ENCODE measurements around the gene HTR3D. TPM values are rescaled to one million over a fixed set of nuclear protein-coding genes. Genes with fewer than 3 reads are reported as not detected.

Gene HTR3D
- polyA plus RNA-seq, 1 of the 3 experiments (the other 2 are of a cell fraction), result not detected

DNA sequence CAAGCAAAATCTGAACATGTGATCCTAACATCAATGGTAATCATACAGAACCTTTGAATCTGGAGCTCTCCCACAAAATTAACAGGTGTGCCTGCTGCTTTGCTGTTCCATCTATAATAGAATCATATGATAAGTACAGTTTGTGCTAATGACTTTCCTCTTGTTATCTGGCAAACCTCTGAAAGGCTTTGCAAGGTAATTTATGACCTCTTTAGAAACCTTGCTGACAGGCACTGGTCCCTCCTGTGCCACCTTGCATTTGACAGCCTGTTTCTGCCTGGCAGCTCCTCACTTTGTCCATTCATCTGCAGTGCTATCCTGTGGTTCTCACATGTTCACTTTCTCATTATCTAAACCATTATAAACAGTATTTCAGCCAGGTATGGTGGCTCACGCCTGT, 11.1 kb downstream of the HTR3D start:
- Histone ChIP-seq H4K20me1 (ENCODE audit: insufficient read depth) (no peaks in the 10 kb centered on the region), H3K9me3 (no peaks in the 10 kb centered on the region), H3K79me2 (ENCODE audit: insufficient read depth) (no peaks in the 10 kb centered on the region), H2AFZ (ENCODE audit: low read depth) (no peak overlapping the region), H3K27me3 (ENCODE audit: insufficient read depth) (no peaks in the 10 kb centered on the region), H3K36me3 (replicated peaks in 1 of 2; ENCODE audit: control insufficient read depth in 1 of 2, insufficient read depth in 2 of 2, low read length in 1 of 2) (no peaks in the 10 kb centered on the region), H3K4me1 (ENCODE audit: control insufficient read depth in 1 of 2, insufficient read depth in 2 of 2, low read depth in 1 of 2, low read length in 1 of 2) (peaks cover 0 to 2% of the 10 kb centered on the region in 2 experiments; a peak in 2 of 4 replicates), H3K9ac (no peak overlapping the region), H3K4me2 (no peak overlapping the region), H3K4me3 (ENCODE audit: low read depth in 2 of 2, low read length in 1 of 2) (no peak overlapping the region), H3K27ac (ENCODE audit: low read depth in 2 of 2, low read length in 1 of 2) (no peak overlapping the region), H3F3A (replicated peaks; ENCODE audit: insufficient read depth) (no peaks in the 10 kb centered on the region), H3K9me2 (no peaks in the 10 kb centered on the region)
- POLR2A ChIA-PET, result no interaction called here
- DNase-seq, result no peak
- TF ChIP-seq EP300 (IDR thresholded peaks at IDR 0.05; ENCODE audit: borderline replicate concordance in 1 of 2, low read depth in 1 of 2, low read length in 1 of 2) (0 out of 4 replicates have a peak, but pooled peaks of 1 of the 2 experiments have one; percentile 44), GABPA (IDR thresholded peaks at IDR 0.05; ENCODE audit: low read depth) (no peak), TAF1 (IDR thresholded peaks at IDR 0.05; ENCODE audit: borderline replicate concordance, low read depth, low read length) (no peak), EZH2phosphoT487 (IDR thresholded peaks at IDR 0.05; ENCODE audit: borderline replicate concordance, low read depth) (no peak), FOXJ3 (CRISPR knock-in tag; IDR thresholded peaks at IDR 0.05) (no peak), RCOR1 (IDR thresholded peaks at IDR 0.05; ENCODE audit: low read length) (no peak), YY1 (IDR thresholded peaks at IDR 0.05; ENCODE audit: low read depth) (no peak), MXI1 (IDR thresholded peaks at IDR 0.05; ENCODE audit: low read depth, low read length) (no peak), NFIC (IDR thresholded peaks at IDR 0.05; ENCODE audit: borderline replicate concordance) (no peak), POLR2AphosphoS5 (IDR thresholded peaks at IDR 0.05; ENCODE audit: low read depth, low read length) (no peak), RAD21 (IDR thresholded peaks at IDR 0.05; ENCODE audit: low read length) (no peak), GATA2 (CRISPR knock-in tag; IDR thresholded peaks at IDR 0.05) (peak; percentile 54), NRF1 (IDR thresholded peaks at IDR 0.05; ENCODE audit: low read depth, low read length) (no peak)
- TF ChIP-seq, protein P1, sequence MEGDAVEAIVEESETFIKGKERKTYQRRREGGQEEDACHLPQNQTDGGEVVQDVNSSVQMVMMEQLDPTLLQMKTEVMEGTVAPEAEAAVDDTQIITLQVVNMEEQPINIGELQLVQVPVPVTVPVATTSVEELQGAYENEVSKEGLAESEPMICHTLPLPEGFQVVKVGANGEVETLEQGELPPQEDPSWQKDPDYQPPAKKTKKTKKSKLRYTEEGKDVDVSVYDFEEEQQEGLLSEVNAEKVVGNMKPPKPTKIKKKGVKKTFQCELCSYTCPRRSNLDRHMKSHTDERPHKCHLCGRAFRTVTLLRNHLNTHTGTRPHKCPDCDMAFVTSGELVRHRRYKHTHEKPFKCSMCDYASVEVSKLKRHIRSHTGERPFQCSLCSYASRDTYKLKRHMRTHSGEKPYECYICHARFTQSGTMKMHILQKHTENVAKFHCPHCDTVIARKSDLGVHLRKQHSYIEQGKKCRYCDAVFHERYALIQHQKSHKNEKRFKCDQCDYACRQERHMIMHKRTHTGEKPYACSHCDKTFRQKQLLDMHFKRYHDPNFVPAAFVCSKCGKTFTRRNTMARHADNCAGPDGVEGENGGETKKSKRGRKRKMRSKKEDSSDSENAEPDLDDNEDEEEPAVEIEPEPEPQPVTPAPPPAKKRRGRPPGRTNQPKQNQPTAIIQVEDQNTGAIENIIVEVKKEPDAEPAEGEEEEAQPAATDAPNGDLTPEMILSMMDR (IDR thresholded peaks at IDR 0.05), result no peak
- TF ChIP-seq, protein P2, sequence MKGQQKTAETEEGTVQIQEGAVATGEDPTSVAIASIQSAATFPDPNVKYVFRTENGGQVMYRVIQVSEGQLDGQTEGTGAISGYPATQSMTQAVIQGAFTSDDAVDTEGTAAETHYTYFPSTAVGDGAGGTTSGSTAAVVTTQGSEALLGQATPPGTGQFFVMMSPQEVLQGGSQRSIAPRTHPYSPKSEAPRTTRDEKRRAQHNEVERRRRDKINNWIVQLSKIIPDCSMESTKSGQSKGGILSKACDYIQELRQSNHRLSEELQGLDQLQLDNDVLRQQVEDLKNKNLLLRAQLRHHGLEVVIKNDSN (IDR thresholded peaks at IDR 0.05; ENCODE audit: borderline replicate concordance, low read depth), result no peak
- TF ChIP-seq, protein P3, sequence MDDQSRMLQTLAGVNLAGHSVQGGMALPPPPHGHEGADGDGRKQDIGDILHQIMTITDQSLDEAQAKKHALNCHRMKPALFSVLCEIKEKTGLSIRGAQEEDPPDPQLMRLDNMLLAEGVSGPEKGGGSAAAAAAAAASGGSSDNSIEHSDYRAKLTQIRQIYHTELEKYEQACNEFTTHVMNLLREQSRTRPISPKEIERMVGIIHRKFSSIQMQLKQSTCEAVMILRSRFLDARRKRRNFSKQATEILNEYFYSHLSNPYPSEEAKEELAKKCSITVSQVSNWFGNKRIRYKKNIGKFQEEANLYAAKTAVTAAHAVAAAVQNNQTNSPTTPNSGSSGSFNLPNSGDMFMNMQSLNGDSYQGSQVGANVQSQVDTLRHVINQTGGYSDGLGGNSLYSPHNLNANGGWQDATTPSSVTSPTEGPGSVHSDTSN (IDR thresholded peaks at IDR 0.05), result no peak
- TF ChIP-seq, protein P4, sequence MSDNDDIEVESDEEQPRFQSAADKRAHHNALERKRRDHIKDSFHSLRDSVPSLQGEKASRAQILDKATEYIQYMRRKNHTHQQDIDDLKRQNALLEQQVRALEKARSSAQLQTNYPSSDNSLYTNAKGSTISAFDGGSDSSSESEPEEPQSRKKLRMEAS (IDR thresholded peaks at IDR 0.05; ENCODE audit: low read depth), result no peak
- CTCF ChIA-PET, result interaction anchor here (0.7 to 1.6 kb wide), 4 partner anchors 25 to 207 kb away, joined by 3 to 4 read pairs (median 3); partner anchors contain the start of genes ABCC5 and EEF1AKMT4
- WGBS (ENCODE audit: low lambda C conversion rate), result 58% methylated on average over 1 of the region's 1 CpG

Data from SK-N-SH (cell line).